ENCODE data around the gene ZCCHC17.

ZCCHC17 gene

DNA sequence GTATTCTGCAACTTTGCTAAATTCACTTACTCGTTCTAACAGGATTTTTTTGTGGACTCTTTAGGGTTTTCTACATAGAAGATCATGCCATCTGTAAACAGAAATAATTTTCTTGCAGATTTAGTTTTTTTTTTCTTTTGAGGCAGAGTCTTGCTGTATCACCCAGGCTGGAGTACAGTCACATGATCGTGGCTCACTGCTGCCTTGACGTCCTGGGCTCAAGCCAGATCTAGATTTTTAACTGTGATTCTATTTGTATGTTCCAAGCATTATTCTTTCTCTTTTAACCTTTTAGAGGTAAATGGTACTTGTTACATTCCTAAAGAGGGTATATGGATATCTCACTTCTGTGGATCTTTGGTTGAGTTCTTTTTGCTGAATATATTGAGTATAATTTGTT lies 57.5 kb downstream of the ZCCHC17 start:
- TF ChIP-seq YY1 (IDR thresholded peaks at IDR 0.05; ENCODE audit: insufficient read depth, insufficient read length), result no peak
- no peak for TF ChIP-seq ZNF274 (IDR thresholded peaks at IDR 0.05; ENCODE audit: low read depth, low read length)
- TF ChIP-seq SUZ12 (IDR thresholded peaks at IDR 0.05; ENCODE audit: extremely low read depth, insufficient read depth, insufficient read length), result no peak
- Histone ChIP-seq H3K4me1 (ENCODE audit: insufficient read depth, insufficient read length) (no peaks in the 10 kb centered on the region), H3K36me3 (ENCODE audit: insufficient read depth, insufficient read length, low read length) (peaks cover 68% of the 10 kb centered on the region), H3K27me3 (ENCODE audit: insufficient read depth, insufficient read length) (no peaks in the 10 kb centered on the region), H3K9ac (ENCODE audit: insufficient read length, low read depth) (no peak overlapping the region), H3K4me3 (ENCODE audit: insufficient read length, low read depth) (no peak overlapping the region), H3K9me3 (ENCODE audit: insufficient read depth, low read length) (no peaks in the 10 kb centered on the region)
- DNase-seq (ENCODE audit: low read depth, low spot score), result no peak

DNA sequence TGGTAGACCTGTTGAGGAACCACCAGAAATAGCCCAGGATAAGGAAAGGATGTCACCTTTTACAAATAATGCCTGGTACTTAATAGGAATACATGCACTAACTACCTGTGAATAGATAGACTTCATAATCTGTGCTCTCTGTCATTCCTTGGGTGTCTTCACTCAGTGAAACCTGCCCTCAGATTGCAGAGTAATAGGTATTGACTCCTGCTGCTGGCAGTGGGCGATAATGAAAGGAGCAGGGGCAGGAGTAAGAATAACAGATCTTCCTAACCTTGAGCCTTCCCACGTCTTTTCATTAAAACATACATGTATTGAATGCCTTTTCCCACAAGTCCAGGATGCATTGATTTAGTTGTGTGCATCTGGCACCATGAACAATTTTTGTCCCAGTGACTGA lies 59.6 kb downstream of the ZCCHC17 start:
- DNase-seq (ENCODE audit: low read depth, low spot score), result no peak
- no peaks in the 10 kb centered on the region for H3K27me3 ChIP-seq (ENCODE audit: insufficient read depth, insufficient read length)
- TF ChIP-seq YY1 (IDR thresholded peaks at IDR 0.05; ENCODE audit: insufficient read depth, insufficient read length), result no peak
- TF ChIP-seq SUZ12 (IDR thresholded peaks at IDR 0.05; ENCODE audit: extremely low read depth, insufficient read depth, insufficient read length), result no peak
- TF ChIP-seq ZNF274 (IDR thresholded peaks at IDR 0.05; ENCODE audit: low read depth, low read length), result no peak
- no peaks in the 10 kb centered on the region for H3K9me3 ChIP-seq (ENCODE audit: insufficient read depth, low read length)
- H3K4me1 ChIP-seq (ENCODE audit: insufficient read depth, insufficient read length), result no peaks in the 10 kb centered on the region
- H3K36me3 ChIP-seq (ENCODE audit: insufficient read depth, insufficient read length, low read length), result peaks cover 64% of the 10 kb centered on the region
- H3K4me3 ChIP-seq (ENCODE audit: insufficient read length, low read depth), result no peak overlapping the region
- H3K9ac ChIP-seq (ENCODE audit: insufficient read length, low read depth), result no peak overlapping the region

DNA sequence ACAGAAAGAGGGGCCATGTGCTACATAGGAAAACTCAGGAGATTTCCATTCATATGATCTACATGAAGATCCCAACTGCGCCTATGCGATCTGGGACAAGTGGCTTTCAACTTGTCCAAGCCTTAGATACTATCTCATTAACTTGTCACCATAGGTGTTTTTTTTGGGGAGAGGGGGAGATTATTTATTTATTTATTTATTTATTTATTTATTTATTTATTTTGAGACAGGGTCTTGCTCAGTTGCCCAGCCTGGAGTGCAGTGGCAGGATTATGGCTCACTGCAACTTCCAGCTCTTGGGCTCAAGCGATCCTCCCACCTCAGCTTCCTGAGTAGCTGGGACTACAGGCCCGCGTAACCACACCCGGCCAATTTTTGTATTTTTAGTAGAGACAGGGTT lies 64.8 kb downstream of the ZCCHC17 start:
- H3K9me3 ChIP-seq (ENCODE audit: insufficient read depth, low read length), result no peaks in the 10 kb centered on the region
- TF ChIP-seq ZNF274 (IDR thresholded peaks at IDR 0.05; ENCODE audit: low read depth, low read length) (no peak), YY1 (IDR thresholded peaks at IDR 0.05; ENCODE audit: insufficient read depth, insufficient read length) (no peak), SUZ12 (IDR thresholded peaks at IDR 0.05; ENCODE audit: extremely low read depth, insufficient read depth, insufficient read length) (no peak)
- H3K4me1 ChIP-seq (ENCODE audit: insufficient read depth, insufficient read length), result no peaks in the 10 kb centered on the region
- DNase-seq (ENCODE audit: low read depth, low spot score), result no peak
- H3K36me3 ChIP-seq (ENCODE audit: insufficient read depth, insufficient read length, low read length), result peaks cover 80% of the 10 kb centered on the region
- H3K9ac ChIP-seq (ENCODE audit: insufficient read length, low read depth), result no peak overlapping the region
- no peak overlapping the region for H3K4me3 ChIP-seq (ENCODE audit: insufficient read length, low read depth)
- H3K27me3 ChIP-seq (ENCODE audit: insufficient read depth, insufficient read length), result no peaks in the 10 kb centered on the region

DNA sequence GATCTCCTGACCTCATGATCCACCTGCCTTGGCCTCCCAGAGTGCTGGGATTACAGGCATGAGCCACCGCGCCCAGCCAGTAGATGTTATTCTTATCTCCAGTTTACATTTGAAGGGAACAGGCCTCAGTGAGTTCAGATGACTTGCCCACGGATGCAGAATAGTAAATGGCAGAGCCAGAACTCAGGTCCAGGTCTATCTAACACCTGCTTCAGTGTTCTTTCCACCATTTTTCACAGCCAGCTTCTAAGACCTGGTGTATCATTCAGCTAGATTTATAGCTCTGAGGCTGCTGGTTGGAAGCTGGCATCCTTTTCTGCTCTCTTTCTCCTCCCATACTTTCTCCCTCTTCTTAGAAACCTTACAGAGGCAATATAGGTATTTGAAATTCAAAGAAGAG lies 65.2 kb downstream of the ZCCHC17 start:
- Histone ChIP-seq H3K27me3 (ENCODE audit: insufficient read depth, insufficient read length) (no peaks in the 10 kb centered on the region), H3K9ac (ENCODE audit: insufficient read length, low read depth) (no peak overlapping the region), H3K36me3 (ENCODE audit: insufficient read depth, insufficient read length, low read length) (peaks cover 81% of the 10 kb centered on the region), H3K4me3 (ENCODE audit: insufficient read length, low read depth) (no peak overlapping the region), H3K9me3 (ENCODE audit: insufficient read depth, low read length) (no peaks in the 10 kb centered on the region), H3K4me1 (ENCODE audit: insufficient read depth, insufficient read length) (no peaks in the 10 kb centered on the region)
- TF ChIP-seq SUZ12 (IDR thresholded peaks at IDR 0.05; ENCODE audit: extremely low read depth, insufficient read depth, insufficient read length) (no peak), YY1 (IDR thresholded peaks at IDR 0.05; ENCODE audit: insufficient read depth, insufficient read length) (no peak), ZNF274 (IDR thresholded peaks at IDR 0.05; ENCODE audit: low read depth, low read length) (no peak)
- DNase-seq (ENCODE audit: low read depth, low spot score), result no peak

DNA sequence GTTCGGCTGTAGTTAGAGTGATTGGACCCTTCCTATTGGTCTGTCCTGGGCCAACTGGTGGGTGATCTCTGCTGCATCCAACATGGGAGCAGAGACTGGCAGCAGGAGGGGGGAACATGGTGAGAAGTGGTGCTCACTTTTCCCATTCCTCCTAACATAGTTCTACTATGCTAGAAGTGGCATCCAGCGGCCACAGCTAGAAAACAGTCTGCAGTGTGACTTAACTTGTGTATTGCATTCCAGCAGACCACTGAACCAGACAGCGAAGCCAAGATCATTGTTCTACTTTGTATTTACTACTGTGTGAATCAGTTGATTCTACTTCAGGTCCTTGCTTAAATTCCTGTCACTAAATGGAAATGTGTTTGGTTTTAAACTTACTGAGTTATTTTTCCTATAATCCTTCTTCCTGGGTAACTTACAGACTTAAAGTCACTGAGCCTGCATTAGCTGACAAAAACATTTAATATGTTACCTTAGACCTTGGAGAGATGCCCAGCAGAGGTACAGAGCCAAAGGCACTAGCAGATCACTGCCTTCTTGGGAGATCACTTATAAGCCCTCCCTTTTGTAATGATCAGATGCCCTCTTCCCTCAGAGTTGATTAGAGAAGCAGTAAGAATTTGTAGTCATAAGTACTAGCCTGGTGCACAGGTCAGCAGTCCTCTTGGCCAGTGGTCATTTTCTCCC lies 67.9 kb downstream of the ZCCHC17 start:
- peaks cover 83% of the 10 kb centered on the region for H3K36me3 ChIP-seq (ENCODE audit: insufficient read depth, insufficient read length, low read length)
- no peak for DNase-seq (ENCODE audit: low read depth, low spot score)

DNA sequence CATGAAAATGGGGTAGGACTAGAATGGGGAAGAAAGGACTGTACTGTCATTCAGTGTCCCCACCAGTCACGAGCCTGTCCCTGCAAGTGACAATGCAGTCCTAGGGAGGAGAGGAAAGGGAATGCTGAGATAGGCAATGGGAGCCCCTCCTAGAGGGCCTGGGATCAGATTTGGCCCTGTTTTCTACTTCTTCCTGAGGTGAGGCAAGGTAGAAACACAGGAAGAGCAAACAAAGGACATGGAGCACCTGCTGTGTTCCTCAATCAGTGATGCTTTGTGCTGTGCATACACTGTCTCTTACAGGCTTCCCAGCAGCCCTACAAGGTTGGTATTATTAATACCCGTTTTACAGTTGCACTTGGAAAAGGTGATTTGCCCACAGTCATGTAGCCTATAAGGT lies 70.0 kb downstream of the ZCCHC17 start:
- no peak overlapping the region for H3K4me3 ChIP-seq (ENCODE audit: insufficient read length, low read depth)
- no peaks in the 10 kb centered on the region for H3K9me3 ChIP-seq (ENCODE audit: insufficient read depth, low read length)
- peaks cover 75% of the 10 kb centered on the region for H3K36me3 ChIP-seq (ENCODE audit: insufficient read depth, insufficient read length, low read length)
- TF ChIP-seq ZNF274 (IDR thresholded peaks at IDR 0.05; ENCODE audit: low read depth, low read length) (no peak), YY1 (IDR thresholded peaks at IDR 0.05; ENCODE audit: insufficient read depth, insufficient read length) (no peak), SUZ12 (IDR thresholded peaks at IDR 0.05; ENCODE audit: extremely low read depth, insufficient read depth, insufficient read length) (no peak)
- no peaks in the 10 kb centered on the region for H3K27me3 ChIP-seq (ENCODE audit: insufficient read depth, insufficient read length)
- peaks cover 11% of the 10 kb centered on the region for H3K4me1 ChIP-seq (ENCODE audit: insufficient read depth, insufficient read length)
- peak; percentile 25 for DNase-seq (ENCODE audit: low read depth, low spot score)
- H3K9ac ChIP-seq (ENCODE audit: insufficient read length, low read depth), result no peak overlapping the region

More for the DNA sequence above, 67.9 kb downstream of the ZCCHC17 start:
- Histone ChIP-seq H3K9me3 (ENCODE audit: insufficient read depth, low read length) (no peaks in the 10 kb centered on the region), H3K4me3 (ENCODE audit: insufficient read length, low read depth) (no peak overlapping the region), H3K27me3 (ENCODE audit: insufficient read depth, insufficient read length) (no peaks in the 10 kb centered on the region), H3K9ac (ENCODE audit: insufficient read length, low read depth) (no peak overlapping the region), H3K4me1 (ENCODE audit: insufficient read depth, insufficient read length) (peaks cover 8% of the 10 kb centered on the region)
- TF ChIP-seq ZNF274 (IDR thresholded peaks at IDR 0.05; ENCODE audit: low read depth, low read length), result no peak
- TF ChIP-seq SUZ12 (IDR thresholded peaks at IDR 0.05; ENCODE audit: extremely low read depth, insufficient read depth, insufficient read length), result no peak
- no peak for TF ChIP-seq YY1 (IDR thresholded peaks at IDR 0.05; ENCODE audit: insufficient read depth, insufficient read length)

DNA sequence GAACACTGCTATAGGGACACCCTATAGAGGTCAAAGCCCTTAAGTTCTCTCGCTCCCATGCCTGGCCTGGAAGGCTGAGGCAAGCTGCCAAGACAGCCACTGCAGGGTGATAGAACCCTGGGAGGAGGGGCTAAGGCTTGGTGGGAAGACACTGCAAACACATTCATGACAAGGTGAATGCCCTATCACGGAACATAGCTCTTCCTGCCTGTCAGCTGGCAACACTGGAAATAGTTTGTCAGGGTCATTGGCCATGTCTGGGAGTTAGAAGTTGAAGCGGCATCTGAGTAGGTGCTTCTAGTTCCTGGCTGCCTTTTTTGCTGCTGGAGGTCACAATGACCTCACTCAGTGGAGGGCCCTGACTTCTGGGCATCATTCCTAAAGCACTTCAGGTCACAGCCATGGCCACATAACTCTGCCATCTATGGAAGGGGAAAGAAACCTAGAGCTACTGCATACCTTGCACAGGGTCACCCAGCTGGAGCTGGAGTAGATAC lies 71.8 kb downstream of the ZCCHC17 start:
- no peaks in the 10 kb centered on the region for H3K9me3 ChIP-seq (ENCODE audit: insufficient read depth, low read length)
- TF ChIP-seq SUZ12 (IDR thresholded peaks at IDR 0.05; ENCODE audit: extremely low read depth, insufficient read depth, insufficient read length) (no peak), YY1 (IDR thresholded peaks at IDR 0.05; ENCODE audit: insufficient read depth, insufficient read length) (no peak), ZNF274 (IDR thresholded peaks at IDR 0.05; ENCODE audit: low read depth, low read length) (no peak)
- no peaks in the 10 kb centered on the region for H3K27me3 ChIP-seq (ENCODE audit: insufficient read depth, insufficient read length)
- no peak overlapping the region for H3K4me3 ChIP-seq (ENCODE audit: insufficient read length, low read depth)
- no peak for DNase-seq (ENCODE audit: low read depth, low spot score)
- peaks cover 64% of the 10 kb centered on the region for H3K36me3 ChIP-seq (ENCODE audit: insufficient read depth, insufficient read length, low read length)
- H3K4me1 ChIP-seq (ENCODE audit: insufficient read depth, insufficient read length), result peaks cover 18% of the 10 kb centered on the region
- H3K9ac ChIP-seq (ENCODE audit: insufficient read length, low read depth), result no peak overlapping the region

All from NT2/D1 (cell line).